ENCODE results near the gene SLC16A6. TPM values are rescaled to one million over a fixed set of nuclear protein-coding genes. Genes with fewer than 3 reads are reported as not detected.

The SLC16A6 gene
- total RNA-seq, 1 experiment from 2014 or later = 1.4 TPM

- CTCF ChIA-PET = no interaction called here
- POLR2A ChIA-PET (ENCODE audit: unreplicated experiment) = no interaction called here
Measured at GRCh38 chr17:68324114-68324513, 33.2 kb upstream of the SLC16A6 start.

DNA sequence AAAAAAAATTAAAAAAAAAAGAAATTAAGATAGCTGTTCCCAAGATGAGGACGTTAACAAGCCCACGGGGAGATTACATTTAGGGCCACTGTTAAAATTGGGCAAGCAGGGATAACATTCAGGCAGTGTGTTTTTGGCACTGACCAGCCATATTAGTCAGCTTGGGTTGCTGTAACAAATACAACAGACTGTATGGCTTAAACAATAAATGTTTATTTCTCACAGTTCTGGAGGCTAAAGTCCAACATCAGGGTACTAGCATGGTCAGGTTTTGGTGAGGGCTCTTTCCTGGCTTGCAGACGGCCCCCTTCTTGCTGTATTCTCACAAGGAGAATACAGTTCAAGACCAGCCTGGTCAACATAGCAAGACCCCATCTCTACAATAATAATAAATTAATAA is 31.7 kb upstream of the SLC16A6 start:
- CTCF ChIA-PET = no interaction called here
- no TSS peak for BruUV-seq (replicated peaks)
- no peaks in the 10 kb centered on the region for H3K9me2 ChIP-seq (replicated peaks; ENCODE audit: low read length)
- H3K79me2 ChIP-seq (ENCODE audit: low read length) = no peaks in the 10 kb centered on the region
- H3K36me3 ChIP-seq (ENCODE audit: low read depth, low read length) = no peaks in the 10 kb centered on the region
- no peak overlapping the region for H3K27ac ChIP-seq (ENCODE audit: low read length)
- POLR2A ChIA-PET (ENCODE audit: unreplicated experiment) = no interaction called here
- H3K4me1 ChIP-seq (ENCODE audit: insufficient read depth, low read length) = peaks cover 16% of the 10 kb centered on the region
- H3K4me2 ChIP-seq (ENCODE audit: low read length) = no peak overlapping the region
- no peaks in the 10 kb centered on the region for H3K27me3 ChIP-seq (ENCODE audit: low read length)
- intact Hi-C loops (cut with micrococcal nuclease) = no loop called here
- no peak for DNase-seq
- H4K20me1 ChIP-seq (ENCODE audit: low read length) = no peaks in the 10 kb centered on the region
- H3K9me3 ChIP-seq (ENCODE audit: low read length) = no peaks in the 10 kb centered on the region
- H3F3A ChIP-seq (ENCODE audit: low read length, unreplicated experiment) = no peaks in the 10 kb centered on the region
- TF ChIP-seq EZH2phosphoT487 (IDR thresholded peaks at IDR 0.05; ENCODE audit: borderline replicate concordance, low read length) = no peak
- no peak for TF ChIP-seq EZH2 (IDR thresholded peaks at IDR 0.05; ENCODE audit: low read length, unreplicated experiment)
- TF ChIP-seq, protein P1, sequence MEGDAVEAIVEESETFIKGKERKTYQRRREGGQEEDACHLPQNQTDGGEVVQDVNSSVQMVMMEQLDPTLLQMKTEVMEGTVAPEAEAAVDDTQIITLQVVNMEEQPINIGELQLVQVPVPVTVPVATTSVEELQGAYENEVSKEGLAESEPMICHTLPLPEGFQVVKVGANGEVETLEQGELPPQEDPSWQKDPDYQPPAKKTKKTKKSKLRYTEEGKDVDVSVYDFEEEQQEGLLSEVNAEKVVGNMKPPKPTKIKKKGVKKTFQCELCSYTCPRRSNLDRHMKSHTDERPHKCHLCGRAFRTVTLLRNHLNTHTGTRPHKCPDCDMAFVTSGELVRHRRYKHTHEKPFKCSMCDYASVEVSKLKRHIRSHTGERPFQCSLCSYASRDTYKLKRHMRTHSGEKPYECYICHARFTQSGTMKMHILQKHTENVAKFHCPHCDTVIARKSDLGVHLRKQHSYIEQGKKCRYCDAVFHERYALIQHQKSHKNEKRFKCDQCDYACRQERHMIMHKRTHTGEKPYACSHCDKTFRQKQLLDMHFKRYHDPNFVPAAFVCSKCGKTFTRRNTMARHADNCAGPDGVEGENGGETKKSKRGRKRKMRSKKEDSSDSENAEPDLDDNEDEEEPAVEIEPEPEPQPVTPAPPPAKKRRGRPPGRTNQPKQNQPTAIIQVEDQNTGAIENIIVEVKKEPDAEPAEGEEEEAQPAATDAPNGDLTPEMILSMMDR (conservative IDR thresholded peaks at IDR 0.05; ENCODE audit: low read depth, low read length) = no peak
- no peak overlapping the region for H3K9ac ChIP-seq (ENCODE audit: low read length)
- H2AFZ ChIP-seq (ENCODE audit: low read length) = no peak overlapping the region
- no peak overlapping the region for H3K4me3 ChIP-seq (ENCODE audit: low read length)
- no peak for ATAC-seq

More at GRCh38 chr17:68324114-68324513, 33.2 kb upstream of the SLC16A6 start:
- Histone ChIP-seq H3K9me2 (replicated peaks; ENCODE audit: low read length) (no peaks in the 10 kb centered on the region), H3K79me2 (ENCODE audit: low read length) (no peaks in the 10 kb centered on the region), H3K27ac (ENCODE audit: low read length) (no peak overlapping the region), H3K9ac (ENCODE audit: low read length) (no peak overlapping the region), H3K9me3 (ENCODE audit: low read length) (no peaks in the 10 kb centered on the region), H3K4me2 (ENCODE audit: low read length) (no peak overlapping the region), H2AFZ (ENCODE audit: low read length) (no peak overlapping the region), H3F3A (ENCODE audit: low read length, unreplicated experiment) (no peaks in the 10 kb centered on the region), H3K4me1 (ENCODE audit: insufficient read depth, low read length) (peaks cover 7% of the 10 kb centered on the region), H3K27me3 (ENCODE audit: low read length) (no peaks in the 10 kb centered on the region), H4K20me1 (ENCODE audit: low read length) (no peaks in the 10 kb centered on the region), H3K4me3 (ENCODE audit: low read length) (no peak overlapping the region), H3K36me3 (ENCODE audit: low read depth, low read length) (no peaks in the 10 kb centered on the region)
- intact Hi-C loops (cut with micrococcal nuclease) = no loop called here
- no peak for ATAC-seq
- DNase-seq = no peak
- TF ChIP-seq EZH2 (IDR thresholded peaks at IDR 0.05; ENCODE audit: low read length, unreplicated experiment) = no peak
- no peak for TF ChIP-seq EZH2phosphoT487 (IDR thresholded peaks at IDR 0.05; ENCODE audit: borderline replicate concordance, low read length)
- TF ChIP-seq, protein P1 (conservative IDR thresholded peaks at IDR 0.05; ENCODE audit: low read depth, low read length) = no peak
- BruUV-seq (replicated peaks) = no TSS peak

DNA sequence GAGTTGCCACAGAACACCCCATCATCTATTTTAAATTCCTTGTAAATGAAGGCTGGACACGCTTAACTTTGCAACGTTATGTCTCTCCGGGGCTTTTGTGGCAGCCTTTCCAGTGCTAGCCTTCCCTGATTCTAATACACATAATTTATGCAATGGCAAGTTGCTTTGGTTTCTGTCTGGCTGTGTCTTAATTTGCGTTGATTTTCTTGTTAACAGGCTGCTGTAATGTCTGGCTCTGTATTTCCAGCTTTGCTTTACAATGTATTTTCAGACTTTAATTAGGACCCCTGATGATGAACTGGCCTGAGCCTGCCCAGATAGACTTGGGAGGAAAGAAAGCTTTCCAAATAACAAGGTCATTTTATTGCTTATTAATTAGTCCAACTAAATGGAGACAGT is 30.6 kb upstream of the SLC16A6 start:
- ChIA-PET CTCF (no interaction called here), POLR2A (ENCODE audit: unreplicated experiment) (no interaction called here)
- Histone ChIP-seq H3K4me1 (ENCODE audit: insufficient read depth, low read length) (peaks cover 18% of the 10 kb centered on the region), H3K79me2 (ENCODE audit: low read length) (no peaks in the 10 kb centered on the region), H3F3A (ENCODE audit: low read length, unreplicated experiment) (no peaks in the 10 kb centered on the region), H3K4me2 (ENCODE audit: low read length) (no peak overlapping the region), H4K20me1 (ENCODE audit: low read length) (no peaks in the 10 kb centered on the region), H3K36me3 (ENCODE audit: low read depth, low read length) (no peaks in the 10 kb centered on the region), H2AFZ (ENCODE audit: low read length) (no peak overlapping the region), H3K9me2 (replicated peaks; ENCODE audit: low read length) (no peaks in the 10 kb centered on the region), H3K27ac (ENCODE audit: low read length) (no peak overlapping the region), H3K9ac (ENCODE audit: low read length) (no peak overlapping the region), H3K27me3 (ENCODE audit: low read length) (no peaks in the 10 kb centered on the region), H3K9me3 (ENCODE audit: low read length) (no peaks in the 10 kb centered on the region), H3K4me3 (ENCODE audit: low read length) (no peak overlapping the region)
- DNase-seq (no peak), ATAC-seq (no peak)
- BruUV-seq (replicated peaks) = no TSS peak
- intact Hi-C loops (cut with micrococcal nuclease) = no loop called here
- TF ChIP-seq EZH2 (IDR thresholded peaks at IDR 0.05; ENCODE audit: low read length, unreplicated experiment) (no peak), EZH2phosphoT487 (IDR thresholded peaks at IDR 0.05; ENCODE audit: borderline replicate concordance, low read length) (no peak)
- TF ChIP-seq, protein P1 (conservative IDR thresholded peaks at IDR 0.05; ENCODE audit: low read depth, low read length) = no peak

Measured in PC-3 (cell line).